ENCODE measurements around the gene CASZ1. TPM values are rescaled to one million over a fixed set of nuclear protein-coding genes. Genes with fewer than 3 reads are reported as not detected.

CASZ1 gene
- total RNA-seq, 4 donors from 2014 or later: 140 to 210 (median 169) TPM

DNA sequence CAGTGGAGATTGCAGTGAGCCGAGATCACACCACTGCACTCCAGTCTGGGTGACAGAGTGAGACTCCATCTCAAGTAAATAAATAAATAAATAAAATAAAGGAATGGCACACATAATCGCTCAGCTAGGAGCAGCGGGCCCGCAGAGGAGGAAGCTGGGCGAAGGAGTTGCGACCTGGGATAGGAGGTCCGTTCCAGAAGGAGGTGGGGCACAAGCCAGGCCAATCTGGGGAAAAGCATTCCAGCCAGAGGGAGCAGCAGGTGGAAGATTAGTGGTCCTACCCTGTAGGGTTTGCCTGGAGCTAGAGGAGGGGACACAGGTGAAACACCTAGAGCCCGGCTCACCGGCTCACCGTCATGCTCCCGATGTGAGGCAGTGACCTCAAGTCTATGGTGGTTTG lies 40.3 kb upstream of the CASZ1 start:
- TF ChIP-seq, protein P1, sequence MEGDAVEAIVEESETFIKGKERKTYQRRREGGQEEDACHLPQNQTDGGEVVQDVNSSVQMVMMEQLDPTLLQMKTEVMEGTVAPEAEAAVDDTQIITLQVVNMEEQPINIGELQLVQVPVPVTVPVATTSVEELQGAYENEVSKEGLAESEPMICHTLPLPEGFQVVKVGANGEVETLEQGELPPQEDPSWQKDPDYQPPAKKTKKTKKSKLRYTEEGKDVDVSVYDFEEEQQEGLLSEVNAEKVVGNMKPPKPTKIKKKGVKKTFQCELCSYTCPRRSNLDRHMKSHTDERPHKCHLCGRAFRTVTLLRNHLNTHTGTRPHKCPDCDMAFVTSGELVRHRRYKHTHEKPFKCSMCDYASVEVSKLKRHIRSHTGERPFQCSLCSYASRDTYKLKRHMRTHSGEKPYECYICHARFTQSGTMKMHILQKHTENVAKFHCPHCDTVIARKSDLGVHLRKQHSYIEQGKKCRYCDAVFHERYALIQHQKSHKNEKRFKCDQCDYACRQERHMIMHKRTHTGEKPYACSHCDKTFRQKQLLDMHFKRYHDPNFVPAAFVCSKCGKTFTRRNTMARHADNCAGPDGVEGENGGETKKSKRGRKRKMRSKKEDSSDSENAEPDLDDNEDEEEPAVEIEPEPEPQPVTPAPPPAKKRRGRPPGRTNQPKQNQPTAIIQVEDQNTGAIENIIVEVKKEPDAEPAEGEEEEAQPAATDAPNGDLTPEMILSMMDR (IDR thresholded peaks at IDR 0.05): no peak
- TF ChIP-seq POLR2A (IDR thresholded peaks at IDR 0.05): no peak
- 89 to 95% methylated on average over 9 to 11 of the region's 11 CpGs for WGBS, 2 donors

DNA sequence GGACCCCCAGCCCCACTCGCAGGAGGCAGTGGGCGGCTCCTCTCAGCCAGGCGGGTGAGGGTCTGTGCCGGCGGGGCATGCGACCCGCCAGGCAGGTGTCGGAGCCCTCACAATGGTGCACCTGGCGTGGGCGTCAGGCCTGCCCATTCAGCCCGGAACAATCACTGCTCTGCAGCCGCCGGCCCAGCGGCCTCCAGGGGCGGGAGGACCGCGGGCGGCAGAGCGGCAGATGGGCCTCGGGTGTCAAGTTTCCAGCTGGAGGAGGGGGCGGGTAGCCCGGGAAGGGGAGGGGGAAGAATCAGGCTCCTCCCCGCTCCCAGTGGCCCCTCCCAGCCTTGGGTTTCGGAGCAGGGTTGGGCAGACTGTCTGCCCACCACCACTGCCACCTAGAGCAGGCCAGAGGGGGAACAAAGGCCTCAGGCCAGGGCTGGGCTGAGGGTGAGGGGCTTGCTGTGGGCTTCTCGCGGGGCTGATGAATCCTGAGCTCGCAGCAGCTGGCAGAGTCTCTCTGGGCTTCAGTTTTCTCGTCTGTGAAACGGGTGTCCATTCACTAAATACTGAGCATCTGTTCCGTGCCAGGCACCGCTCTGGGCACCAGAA lies 39.5 kb upstream of the CASZ1 start:
- WGBS, 2 donors: 31 to 47% methylated on average over 9 to 27 of the region's 31 CpGs
- no peak for DNase-seq (ENCODE audit: low spot score in 2 of 2)
- TF ChIP-seq, protein P1 (IDR thresholded peaks at IDR 0.05): no peak
- no peak for TF ChIP-seq POLR2A (IDR thresholded peaks at IDR 0.05)
- intact Hi-C loops (cut with DNase I; ENCODE audit: low total_unique reads): no loop called here
- no peak overlapping the region for H3K4me3 ChIP-seq (ENCODE audit: low read depth, poor library complexity, severe bottlenecking)

More for the DNA sequence above, 40.3 kb upstream of the CASZ1 start:
- DNase-seq (ENCODE audit: low spot score in 2 of 2): no peak
- intact Hi-C loops (cut with DNase I; ENCODE audit: low total_unique reads): no loop called here
- H3K4me3 ChIP-seq (ENCODE audit: low read depth, poor library complexity, severe bottlenecking): no peak overlapping the region

DNA sequence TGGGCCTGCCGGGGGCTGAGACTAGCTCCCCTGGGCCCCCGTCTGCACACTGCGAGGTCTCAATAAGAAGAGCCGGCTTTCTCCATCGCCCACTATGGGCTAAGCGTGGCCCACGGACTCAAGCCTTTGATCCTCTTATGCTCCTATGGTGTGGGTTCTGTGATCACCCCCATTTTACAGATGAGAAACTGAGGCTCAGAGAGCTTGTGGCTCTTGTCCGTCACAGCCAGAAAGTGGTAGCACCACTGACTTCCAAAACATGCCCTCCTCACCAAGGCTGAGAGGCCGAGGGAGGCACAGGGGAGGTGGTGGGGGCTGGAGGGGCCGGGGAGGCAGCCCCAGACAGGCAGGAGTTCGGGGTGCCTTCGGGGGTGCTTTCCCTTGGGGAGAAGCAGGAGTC lies 39.0 kb upstream of the CASZ1 start:
- DNase-seq (ENCODE audit: low spot score in 2 of 2): no peak
- H3K4me3 ChIP-seq (ENCODE audit: low read depth, poor library complexity, severe bottlenecking): no peak overlapping the region
- no peak for TF ChIP-seq POLR2A (IDR thresholded peaks at IDR 0.05)
- TF ChIP-seq, protein P1 (IDR thresholded peaks at IDR 0.05): no peak
- WGBS, 2 donors: 47 to 60% methylated on average over 11 to 12 of the region's 12 CpGs
- intact Hi-C loops (cut with DNase I; ENCODE audit: low total_unique reads): no loop called here

DNA sequence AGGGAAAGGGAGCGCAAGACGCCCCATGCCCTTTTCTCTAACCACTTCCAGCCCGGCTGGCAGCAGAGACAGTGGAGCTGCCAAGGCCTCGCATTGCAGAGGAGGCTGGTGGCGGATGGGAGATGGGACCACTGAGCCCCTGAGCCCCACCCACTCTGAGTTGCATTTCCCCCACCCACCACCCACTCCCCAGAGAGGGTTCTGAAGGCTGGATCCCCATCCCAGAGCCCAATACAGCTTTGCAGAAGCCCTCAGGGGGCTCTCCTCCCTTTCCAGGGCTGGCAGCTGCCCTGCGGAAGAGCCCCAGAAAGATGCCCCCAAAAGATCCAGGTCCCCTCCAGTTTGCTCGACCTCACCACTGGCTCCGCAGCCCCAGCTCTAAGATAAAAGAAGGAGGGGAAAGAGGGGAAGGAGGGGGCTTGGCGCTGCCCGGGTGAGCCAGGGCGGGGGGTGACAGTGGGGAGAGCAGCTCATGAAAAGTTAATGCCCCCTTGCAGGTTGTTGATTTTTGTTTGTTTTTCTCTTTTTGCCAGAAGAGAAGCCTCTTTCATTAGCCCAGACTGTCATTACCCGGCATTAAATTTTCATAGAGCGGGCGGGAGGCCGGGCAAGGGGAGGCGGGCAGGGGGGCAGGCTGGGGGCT lies 38.4 kb upstream of the CASZ1 start:
- intact Hi-C loops (cut with DNase I; ENCODE audit: low total_unique reads): no loop called here
- no peak for TF ChIP-seq POLR2A (IDR thresholded peaks at IDR 0.05)
- TF ChIP-seq, protein P1 (IDR thresholded peaks at IDR 0.05): no peak
- no peak for DNase-seq (ENCODE audit: low spot score in 2 of 2)
- no peak overlapping the region for H3K4me3 ChIP-seq (ENCODE audit: low read depth, poor library complexity, severe bottlenecking)
- 53 to 68% methylated on average over 15 to 16 of the region's 16 CpGs for WGBS, 2 donors

DNA sequence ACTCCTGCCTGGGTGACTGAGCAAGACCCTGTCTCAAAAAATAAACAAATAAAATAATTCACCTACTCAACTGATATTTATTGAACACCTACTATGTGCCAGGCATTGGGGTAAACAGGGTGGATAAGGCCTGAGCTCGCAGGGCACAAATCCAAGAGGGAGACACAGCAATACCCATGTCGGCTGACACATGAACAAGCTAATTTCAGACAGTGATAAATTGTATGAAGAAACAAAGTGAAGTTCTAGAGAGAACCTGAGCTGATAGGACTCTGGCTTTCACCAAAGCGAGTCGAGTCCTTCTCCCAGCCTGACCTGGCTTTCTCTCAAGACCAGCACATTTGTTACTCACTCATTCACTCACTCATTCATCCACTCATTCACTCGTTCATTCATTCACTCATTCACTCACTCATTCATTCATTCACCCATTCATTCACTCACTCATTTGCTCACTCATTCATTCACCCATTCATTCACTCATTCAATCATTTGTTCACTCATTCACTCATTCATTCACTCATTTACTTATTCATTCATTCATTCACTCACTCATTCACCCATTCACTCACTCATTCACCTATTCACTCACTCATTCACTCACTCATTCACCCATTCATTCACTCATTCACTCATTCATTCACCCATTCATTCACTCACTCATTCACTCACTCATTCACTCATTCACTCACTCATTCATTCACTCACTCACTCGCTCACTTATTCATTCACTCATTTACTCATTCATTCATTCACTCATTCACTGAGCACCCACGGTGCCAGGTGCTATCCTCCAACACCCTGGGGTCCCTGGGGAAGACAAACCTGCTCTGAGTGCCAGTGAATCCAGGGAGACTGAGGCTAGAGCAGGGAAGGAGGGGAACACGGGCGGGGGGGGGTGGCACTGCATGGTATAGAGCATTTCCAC lies 37.4 kb upstream of the CASZ1 start:
- intact Hi-C loops (cut with DNase I; ENCODE audit: low total_unique reads): no loop called here
- no peak for DNase-seq (ENCODE audit: low spot score in 2 of 2)
- WGBS, 2 donors: 75 to 79% methylated on average over 9 of the region's 9 CpGs
- H3K4me3 ChIP-seq (ENCODE audit: low read depth, poor library complexity, severe bottlenecking): no peak overlapping the region
- no peak for TF ChIP-seq POLR2A (IDR thresholded peaks at IDR 0.05)
- TF ChIP-seq, protein P1 (IDR thresholded peaks at IDR 0.05): no peak

Measured in lower leg skin (tissue), 4 donors.